Activated effector memory CD4-positive, alpha-beta T cell treated with Interleukin-2 at 50 U/mL for 16 hours (primary cell): ENCODE results near the gene NPTX1.

ENCODE experiments used
- DNase-seq: peaks from one replicate; pipeline ENCODE4 v3.0.0-alpha.2; 2020

Gene NPTX1

GRCh38 chr17:80424878-80425765 lies 51.3 kb downstream of the NPTX1 start:
- DNase-seq: no peak

- no peak for DNase-seq
These were observed 52.1 kb downstream of the NPTX1 start for GRCh38 chr17:80424261-80424660.

DNA sequence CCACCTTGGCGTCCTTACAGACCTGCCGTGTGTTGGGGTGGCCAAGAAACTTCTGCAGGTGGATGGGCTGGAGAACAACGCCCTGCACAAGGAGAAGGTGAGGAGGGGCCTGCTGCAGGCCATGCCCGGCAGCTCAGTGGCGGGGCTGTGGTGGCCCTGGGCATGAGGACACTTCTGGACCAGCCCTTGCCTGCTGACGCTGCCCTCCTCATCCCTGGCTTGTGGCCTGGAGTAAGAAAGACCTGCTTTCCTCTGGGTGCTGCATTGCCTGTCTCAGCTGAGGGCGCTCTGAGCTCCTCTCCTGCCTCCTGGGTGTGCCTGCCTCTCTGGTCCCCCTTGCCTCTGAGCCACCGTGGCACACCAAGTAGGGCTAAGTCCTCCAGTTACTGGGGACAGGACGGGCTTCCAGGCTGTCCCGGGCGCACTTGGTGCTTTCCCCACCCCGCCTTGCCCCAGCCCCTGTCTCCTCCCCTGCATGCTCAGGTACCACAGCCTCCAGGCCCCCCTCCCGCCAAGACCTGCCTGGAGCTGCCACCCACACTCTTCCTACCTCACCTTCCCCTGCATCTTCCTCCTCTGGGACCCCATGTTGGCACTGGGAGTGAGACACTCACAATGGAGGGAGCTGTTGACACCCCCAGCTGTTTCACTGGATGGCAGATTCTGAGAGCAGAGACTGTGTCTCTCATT lies 52.7 kb downstream of the NPTX1 start:
- DNase-seq: no peak

DNA sequence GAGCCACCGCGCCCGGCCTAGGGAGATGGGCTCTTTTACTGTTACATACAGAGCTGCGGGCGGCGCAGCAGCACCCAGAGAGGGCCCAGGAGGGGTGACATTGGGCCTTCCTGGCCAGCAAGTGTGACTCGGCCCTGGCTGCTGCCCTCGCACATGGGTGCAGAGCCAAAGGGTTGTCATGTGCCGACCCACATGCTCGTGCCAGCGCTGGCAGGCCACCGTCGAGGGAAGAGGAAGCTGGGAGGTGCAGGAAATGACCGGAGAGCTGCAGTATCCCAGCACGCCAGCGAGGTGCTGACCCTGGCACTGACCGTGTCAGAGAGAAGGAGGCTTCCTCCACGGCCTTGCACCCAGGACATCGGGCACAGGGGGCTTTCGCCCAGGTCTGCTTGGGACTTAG lies 53.4 kb downstream of the NPTX1 start:
- DNase-seq: no peak

GRCh38 chr17:80422276-80422675 lies 54.1 kb downstream of the NPTX1 start:
- DNase-seq: no peak

DNA sequence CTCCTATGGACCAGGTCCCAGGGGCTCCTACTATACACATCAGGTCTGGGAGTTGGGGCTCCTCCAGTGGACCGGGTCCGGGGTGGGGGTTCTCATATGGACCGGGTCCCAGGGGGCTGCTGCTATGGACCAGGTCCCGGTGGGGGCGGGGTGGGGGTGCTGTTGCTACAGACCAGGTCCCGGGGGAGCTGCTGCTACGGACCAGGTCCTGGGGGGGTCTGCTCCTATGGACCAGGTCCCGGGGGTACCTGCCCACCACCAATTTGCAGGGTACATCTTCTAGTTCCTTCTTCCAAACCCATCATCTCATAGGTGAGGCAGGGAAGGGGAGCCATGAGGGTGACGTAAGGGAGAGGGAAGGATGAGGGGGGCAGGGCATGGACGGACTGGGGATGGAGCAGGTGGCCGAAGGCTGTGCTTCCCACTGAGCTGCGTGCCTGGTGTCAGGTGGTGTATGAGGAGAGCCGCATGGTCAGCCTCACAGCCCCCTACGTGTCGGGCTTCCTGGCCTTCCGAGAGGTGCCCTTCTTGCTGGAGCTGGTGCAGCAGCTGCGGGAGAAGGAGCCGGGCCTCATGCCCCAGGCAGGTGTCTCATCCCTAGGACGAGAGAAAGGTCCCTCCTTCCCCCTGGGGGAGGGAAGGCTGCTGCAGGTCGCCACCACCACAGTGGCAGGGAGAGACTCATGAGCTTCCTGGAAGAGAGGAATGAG lies 54.9 kb downstream of the NPTX1 start:
- DNase-seq: no peak

DNA sequence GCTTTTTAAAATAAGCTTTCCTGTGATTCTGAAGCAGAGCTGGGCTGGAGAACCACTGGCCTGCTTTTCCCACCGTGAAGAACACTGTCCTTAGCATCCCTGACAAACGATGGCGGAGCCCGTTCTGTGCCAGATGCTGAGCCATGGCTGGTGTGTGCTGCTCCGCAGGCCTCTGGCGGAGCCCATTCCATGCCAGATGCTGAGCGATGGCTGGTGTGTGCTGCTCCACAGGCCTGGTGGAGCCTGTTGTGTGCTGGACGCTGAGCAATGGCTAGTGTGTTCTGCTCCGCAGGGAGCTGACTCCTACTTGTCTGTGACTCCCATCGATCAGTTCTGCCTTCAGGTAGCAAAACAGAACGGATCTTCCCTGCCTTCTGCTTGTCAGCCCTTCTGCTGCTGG lies 57.2 kb downstream of the NPTX1 start:
- DNase-seq: no peak

DNA sequence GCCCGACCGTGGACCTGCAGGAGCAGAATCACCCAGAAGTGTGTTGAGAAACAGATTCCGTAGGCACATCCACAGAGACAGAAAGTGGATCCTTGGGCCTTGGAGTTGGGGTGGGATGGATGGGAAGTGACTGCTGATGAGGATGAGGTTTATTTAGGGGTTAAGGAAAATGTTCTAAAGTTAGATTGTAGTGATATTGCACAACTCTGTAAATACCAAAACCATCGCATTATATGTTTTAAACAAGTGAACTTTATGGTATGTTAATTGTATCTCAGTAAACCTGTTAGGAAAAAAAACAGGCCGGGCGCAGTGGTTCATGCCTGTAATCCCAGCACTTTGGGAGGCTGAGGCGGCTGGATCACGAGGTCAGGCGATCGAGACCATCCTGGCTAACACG lies 57.8 kb downstream of the NPTX1 start:
- DNase-seq: no peak
